HCT116 (cell line): ENCODE results near the gene LRRC3C. TPM values are rescaled to one million over a fixed set of nuclear protein-coding genes. Genes with fewer than 3 reads are reported as not detected.

Source experiments
- ATAC-seq: fragments of 200-7000 bp; cut with Tn5 transposase; 2 replicates; pipeline ENCODE4 v1.9.1; 2020; ENCODE audit warnings: mild to moderate bottlenecking, moderate library complexity
- BruUV-seq: library from RNA; stranded (reverse); fragments of 400-500 nt; replicated peaks from 2 replicates; lab custom pipeline; 2021; lab: Mats Ljungman, UMichigan
- CTCF ChIA-PET: fragments of 300-600 bp; sonication (Branson Sonifier 250); formaldehyde crosslinking; loops from one replicate; lab custom pipeline; 2021; ENCODE audit warnings: antibody characterized with exemption; lab: Charles Lee
- POLR2A ChIA-PET: fragments of 300-600, 350-600 bp; sonication (Branson Sonifier 250); formaldehyde crosslinking; loops from one replicate; lab custom pipeline; 2021; ENCODE audit warnings: antibody characterized with exemption; lab: Charles Lee
- RAD21 ChIA-PET, 2 experiments: fragments of 300-600 bp; sonication (Branson Sonifier 250); formaldehyde crosslinking; loops; one replicate each; lab custom pipeline; 2023; ENCODE audit warnings: low total read pairs in 2 of 2; ENCODE audit not compliant: uncharacterized antibody in 2 of 2, unreplicated experiment in 2 of 2, low non-redundant PET in 1 of 2; lab: Charles Lee
- DNase-seq: peaks from one replicate; pipeline ENCODE4 v3.0.0-alpha.2; 2010; ENCODE audit warnings: low read depth, low spot score
- H2AFZ ChIP-seq: fragments of 200-600 bp; shearing (Covaris generic), sonication (generic); 2 replicates; pipeline ENCODE4 v1.6.1; 2017; ENCODE audit warnings: low read depth, mixed run types, mixed read lengths, antibody characterized with exemption, low read length; ENCODE audit not compliant: poor library complexity, severe bottlenecking
- H3K27ac ChIP-seq: 2 replicates; pipeline ENCODE4 v1.5.1; 2012; ENCODE audit warnings: low read depth, low read length
- H3K27me3 ChIP-seq: fragments of 200-600 bp; sonication (generic); 2 replicates; pipeline ENCODE4 v1.6.1; 2016; ENCODE audit warnings: mixed run types, low read length, mixed read lengths; ENCODE audit not compliant: insufficient read depth
- H3K36me3 ChIP-seq, 2 experiments: fragments of 200-500 bp in 1 of 2; fragments of 200-600 bp in 1 of 2; sonication (Bioruptor generic) in 1 of 2; sonication (generic) in 1 of 2; 2 replicates each; pipeline versions ENCODE4 v1.5.1 to v1.6.1; 2014 to 2016; ENCODE audit warnings: low read length in 2 of 2, inconsistent platforms in 1 of 2, mixed read lengths in 1 of 2, mixed run types in 1 of 2; ENCODE audit not compliant: insufficient read depth in 2 of 2, control insufficient read depth in 1 of 2
- H3K4me1 ChIP-seq, 2 experiments: fragments of 200-600 bp in 1 of 2; sonication (generic) in 1 of 2; 2 replicates each; pipeline versions ENCODE4 v1.5.1 to v1.6.1; 2012 to 2017; ENCODE audit warnings: low read length in 2 of 2, inconsistent platforms in 1 of 2, mild to moderate bottlenecking in 1 of 2, mixed read lengths in 1 of 2, mixed run types in 1 of 2, moderate library complexity in 1 of 2; ENCODE audit not compliant: insufficient read depth in 2 of 2, control insufficient read depth in 1 of 2
- H3K4me2 ChIP-seq: fragments of 200-600 bp; sonication (generic); 2 replicates; pipeline ENCODE4 v1.6.1; 2017; ENCODE audit warnings: mixed run types, low read length, mixed read lengths
- H3K4me3 ChIP-seq, 2 experiments: fragments of 200-600 bp in 1 of 2; sonication (generic) in 1 of 2; replicated peaks in 1 of 2; 2 replicates each; pipeline ENCODE4 v1.5.1; 2011 to 2016; ENCODE audit warnings: low read length in 2 of 2, control low read depth in 1 of 2, low read depth in 1 of 2, mild to moderate bottlenecking in 1 of 2, mixed read lengths in 1 of 2, mixed run types in 1 of 2
- H3K79me2 ChIP-seq: fragments of 200-600 bp; sonication (generic); 2 replicates; pipeline ENCODE4 v1.6.1; 2017; ENCODE audit warnings: mild to moderate bottlenecking, mixed run types, low read length, moderate library complexity, mixed read lengths; ENCODE audit not compliant: insufficient read depth
- H3K9ac ChIP-seq: fragments of 200-600 bp; sonication (generic); 2 replicates; pipeline ENCODE4 v1.6.1; 2016; ENCODE audit warnings: low read length, mixed read lengths
- H3K9me2 ChIP-seq: fragments of 200-600 bp; sonication (generic), shearing (Covaris generic); 2 replicates; pipeline ENCODE4 v1.6.1; 2017; ENCODE audit warnings: mixed run types, mild to moderate bottlenecking, moderate library complexity; ENCODE audit not compliant: insufficient read depth
- H3K9me3 ChIP-seq, 2 experiments: fragments of 200-500 bp in 1 of 2; fragments of 200-600 bp in 1 of 2; sonication (Bioruptor generic) in 1 of 2; sonication (generic) in 1 of 2; 2 replicates each; pipeline ENCODE4 v1.6.1; 2014 to 2017; ENCODE audit warnings: low read length in 2 of 2, mixed read lengths in 2 of 2, inconsistent platforms in 1 of 2, low read depth in 1 of 2, mild to moderate bottlenecking in 1 of 2, mixed run types in 1 of 2, moderate library complexity in 1 of 2; ENCODE audit not compliant: control insufficient read depth in 1 of 2, insufficient read depth in 1 of 2
- H4K20me1 ChIP-seq: fragments of 200-600 bp; sonication (generic), shearing (Covaris generic); 2 replicates; pipeline ENCODE4 v1.6.1; 2017; ENCODE audit warnings: mixed run types, mild to moderate bottlenecking, moderate library complexity; ENCODE audit not compliant: insufficient read depth
- ATF3 ChIP-seq: IDR thresholded peaks from 2 replicates; pipeline ENCODE4 v1.6.1; 2012
- CBX3 ChIP-seq: IDR thresholded peaks from 2 replicates; pipeline ENCODE4 v1.6.1; 2012; ENCODE audit warnings: low read depth
- CEBPB ChIP-seq: IDR thresholded peaks from 2 replicates; pipeline ENCODE4 v1.6.1; 2012; ENCODE audit warnings: low read depth
- CTCF ChIP-seq, 3 experiments: fragments of 200-600 bp in 1 of 3; sonication (generic) in 1 of 3; IDR thresholded peaks in 2 of 3; conservative IDR thresholded peaks in 1 of 3; 2 replicates each; pipeline ENCODE4 v1.5.1; 2012 to 2017; ENCODE audit warnings: low read depth in 2 of 3, low read length in 2 of 3, antibody characterized with exemption in 1 of 3, borderline replicate concordance in 1 of 3, control low read depth in 1 of 3, mild to moderate bottlenecking in 1 of 3, mixed read lengths in 1 of 3, mixed run types in 1 of 3, moderate library complexity in 1 of 3; ENCODE audit not compliant: insufficient read depth in 1 of 3
- EZH2 ChIP-seq: fragments of 200-600 bp; sonication (generic); IDR thresholded peaks from 2 replicates; pipeline ENCODE4 v1.6.1; 2017; ENCODE audit warnings: antibody characterized with exemption, mixed run types
- FOSL1 ChIP-seq: IDR thresholded peaks from 2 replicates; pipeline ENCODE4 v1.6.1; 2012; ENCODE audit warnings: low read depth
- JUND ChIP-seq: IDR thresholded peaks from 2 replicates; pipeline ENCODE4 v1.6.1; 2012
- POLR2A ChIP-seq: IDR thresholded peaks from 2 replicates; pipeline ENCODE4 v1.7.0; 2011; ENCODE audit warnings: borderline replicate concordance; ENCODE audit not compliant: insufficient read depth, insufficient read length; ENCODE audit errors: extremely low read depth
- SIN3A ChIP-seq: IDR thresholded peaks from 2 replicates; pipeline ENCODE4 v1.6.1; 2012; ENCODE audit warnings: low read depth
- SP1 ChIP-seq: IDR thresholded peaks from 2 replicates; pipeline ENCODE4 v1.6.1; 2012; ENCODE audit warnings: low read depth
- TCF7L2 ChIP-seq: IDR thresholded peaks from 2 replicates; pipeline ENCODE4 v1.7.0; 2011; ENCODE audit warnings: borderline replicate concordance, inconsistent platforms; ENCODE audit not compliant: insufficient read depth, insufficient read length; ENCODE audit errors: extremely low read depth
- YY1 ChIP-seq: IDR thresholded peaks from 2 replicates; pipeline ENCODE4 v1.6.1; 2011; ENCODE audit warnings: low read length, low read depth, moderate library complexity, mild to moderate bottlenecking; ENCODE audit not compliant: insufficient replicate concordance; ENCODE audit errors: extremely low read depth
- ZFX ChIP-seq: fragments of 450-650 bp; IDR thresholded peaks from 2 replicates; pipeline ENCODE4 v1.6.1; 2017
- intact Hi-C: fragments of 100-400 bp; cut with micrococcal nuclease; formaldehyde crosslinking; loops from 2 replicates; pipeline ENCODE4 v1.10.0; 2022
- total RNA-seq: library from RNA; stranded (reverse); gene quantifications from one replicate; pipeline ENCODE4 v1.2.1, GENCODE V29; 2021; ENCODE audit not compliant: unreplicated experiment

LRRC3C gene
- total RNA-seq, 1 experiment from 2014 or later, result not detected

- ChIA-PET CTCF (no interaction called here), RAD21 (no interaction called here), POLR2A (no interaction called here)
- no peaks in the 10 kb centered on the region for H3K4me1 ChIP-seq
- H3K9ac ChIP-seq, result no peak overlapping the region
- no peak overlapping the region for H3K4me2 ChIP-seq
- H3K4me3 ChIP-seq, result no peak overlapping the region
- intact Hi-C loops, result no loop called here
- no peaks in the 10 kb centered on the region for H3K79me2 ChIP-seq
- no peak overlapping the region for H2AFZ ChIP-seq
- no peaks in the 10 kb centered on the region for H4K20me1 ChIP-seq
- no peaks in the 10 kb centered on the region for H3K9me2 ChIP-seq
- no peaks in the 10 kb centered on the region for H3K27me3 ChIP-seq
- TF ChIP-seq FOSL1 (no peak), SP1 (no peak), ATF3 (no peak), POLR2A (no peak), ZFX (no peak)
- no peaks in the 10 kb centered on the region for H3K9me3 ChIP-seq
- DNase-seq (no peak), ATAC-seq (no peak)
- H3K27ac ChIP-seq, result no peak overlapping the region
- no peaks in the 10 kb centered on the region for H3K36me3 ChIP-seq
- no TSS peak for BruUV-seq
Observed at GRCh38 chr17:39887078-39887477, 40.5 kb upstream of the LRRC3C start.

DNA sequence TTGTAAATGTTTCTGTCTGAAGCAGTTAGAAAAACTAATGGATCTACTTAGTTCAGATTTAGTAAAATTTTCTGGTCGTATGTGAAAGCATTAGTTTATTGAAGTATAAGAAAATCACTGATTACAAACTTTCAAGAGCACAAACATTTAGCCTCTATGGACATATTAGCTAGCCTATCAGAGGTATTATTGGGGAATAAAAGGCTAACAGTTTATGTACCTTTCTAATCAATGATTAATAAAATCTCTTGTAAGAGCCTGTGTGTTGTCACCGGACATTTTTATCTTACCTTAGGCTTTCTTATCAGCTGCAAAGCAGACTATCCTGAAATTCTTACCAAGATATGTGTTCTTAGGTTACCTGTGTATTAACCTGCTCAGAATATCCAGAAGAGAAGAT lies 38.3 kb upstream of the LRRC3C start:
- CTCF ChIA-PET, result no interaction called here
- H3K36me3 ChIP-seq, result no peaks in the 10 kb centered on the region
- RAD21 ChIA-PET, result no interaction called here
- H2AFZ ChIP-seq, result no peak overlapping the region
- H3K9ac ChIP-seq, result no peak overlapping the region
- no peak overlapping the region for H3K4me3 ChIP-seq
- H4K20me1 ChIP-seq, result no peaks in the 10 kb centered on the region
- H3K9me2 ChIP-seq, result no peaks in the 10 kb centered on the region
- no peaks in the 10 kb centered on the region for H3K79me2 ChIP-seq
- DNase-seq, result no peak
- H3K27ac ChIP-seq, result no peak overlapping the region
- POLR2A ChIA-PET, result no interaction called here
- H3K27me3 ChIP-seq, result no peaks in the 10 kb centered on the region
- no peaks in the 10 kb centered on the region for H3K4me1 ChIP-seq
- no peaks in the 10 kb centered on the region for H3K9me3 ChIP-seq
- ATAC-seq, result no peak
- intact Hi-C loops, result no loop called here
- H3K4me2 ChIP-seq, result no peak overlapping the region
- TF ChIP-seq YY1 (no peak), EZH2 (no peak), SIN3A (no peak), SP1 (no peak), CTCF (IDR thresholded peaks at IDR 0.05 in 2 of 3, conservative IDR thresholded peaks at IDR 0.05 in 1 of 3; ENCODE audit: borderline replicate concordance in 1 of 3, insufficient read depth in 1 of 3, low read depth in 2 of 3, low read length in 2 of 3) (no peak), CBX3 (no peak), JUND (no peak), TCF7L2 (no peak), CEBPB (no peak), ZFX (no peak)
- no TSS peak for BruUV-seq
